Fibroblast of lung (primary cell): ENCODE results near the gene FTHL17.

Experiments
- CTCF ChIP-seq, 2 donors: IDR thresholded peaks in 1 of 2; conservative IDR thresholded peaks in 1 of 2; 1 replicate in 1 of 2; 2 replicates in 1 of 2; pipeline ENCODE4 v1.5.1; 2011 to 2012; ENCODE audit warnings: low read length in 2 of 2, control low read depth in 1 of 2, inconsistent platforms in 1 of 2, low read depth in 1 of 2, mild to moderate bottlenecking in 1 of 2
- EZH2 ChIP-seq: IDR thresholded peaks from 2 replicates; pipeline ENCODE4 v1.5.1; 2012; ENCODE audit warnings: low read length, control low read depth, mild to moderate bottlenecking; ENCODE audit errors: missing control alignments

DNA sequence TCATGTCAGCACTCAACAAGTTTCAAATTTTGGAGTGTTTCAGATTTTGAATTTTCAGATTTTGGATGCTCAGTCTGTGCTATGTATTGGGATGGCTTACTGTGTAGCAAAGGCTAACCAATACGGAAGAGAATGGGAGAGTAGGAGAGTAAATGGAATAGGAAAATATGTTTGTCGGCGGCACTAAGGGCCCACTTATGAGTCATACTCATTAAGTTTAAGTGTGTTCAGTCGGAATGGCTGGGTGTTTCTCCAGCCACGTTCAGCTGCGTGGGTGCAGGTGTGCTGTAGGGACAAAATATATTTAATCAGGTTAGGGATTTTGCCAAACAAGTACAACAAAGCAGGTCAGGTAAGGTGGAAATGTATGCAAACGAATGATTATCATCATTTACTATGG, 13.6 kb downstream of the FTHL17 start:
- TF ChIP-seq CTCF (conservative IDR thresholded peaks at IDR 0.05 in 1 of 2, IDR thresholded peaks at IDR 0.05 in 1 of 2; ENCODE audit: low read depth in 1 of 2, low read length in 2 of 2) (no peak), EZH2 (no peak)
